ENCODE measurements around the gene CD209. TPM values are rescaled to one million over a fixed set of nuclear protein-coding genes. Genes with fewer than 3 reads are reported as not detected.

The CD209 gene
- total and polyA plus RNA-seq, 2 experiments from 2014 or later: 0.35 TPM; not detected in 1

DNA sequence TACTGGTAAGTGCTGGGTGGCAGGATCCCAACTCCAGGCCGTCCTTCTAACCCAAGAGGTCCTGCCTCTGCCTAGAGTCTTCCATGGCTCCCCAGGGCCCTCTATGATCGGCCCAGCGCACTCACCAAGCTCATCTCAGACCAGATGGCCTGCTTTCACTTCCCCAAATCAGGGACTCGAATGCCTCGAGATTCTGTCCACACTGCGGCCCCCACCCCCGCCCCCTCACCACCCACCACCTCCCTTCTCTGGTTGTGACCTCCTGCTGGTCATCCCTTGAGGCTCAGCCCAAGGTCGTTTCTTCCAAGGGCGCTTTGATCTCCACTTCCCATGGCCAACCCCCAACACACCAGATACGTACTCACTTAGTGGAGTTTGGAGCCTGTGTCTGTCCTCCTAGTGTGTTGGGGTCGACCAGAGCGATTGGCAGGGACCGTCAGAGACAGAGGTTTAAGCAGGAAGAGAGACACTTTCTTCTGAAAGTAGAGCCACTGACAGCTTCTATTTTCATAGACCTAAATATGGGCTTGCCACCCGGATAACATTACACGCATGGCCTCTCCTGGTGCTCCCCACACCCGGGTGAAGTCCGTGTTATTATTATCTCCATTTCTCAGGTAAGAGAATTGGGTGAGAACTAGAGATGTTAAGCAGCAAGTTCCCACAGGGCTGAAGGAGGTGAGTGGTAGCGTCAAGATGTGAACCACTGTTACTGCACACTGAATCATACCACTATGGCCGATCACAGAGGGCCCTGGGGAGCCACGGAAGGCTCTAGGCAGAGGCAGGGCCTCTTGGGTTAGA is 45.5 kb downstream of the CD209 start, which contains the start of gene FCER2:
TSS of gene FCER2 (minus strand) at position 478 of the 804 bp plus-strand sequence. CDS start 2,371 bp downstream, outside the sequence.
- peaks cover 12% of the 10 kb centered on the region for H3K27me3 Mint-ChIP-seq (ENCODE audit: insufficient read depth, low read depth, poor library complexity)
- peaks cover 23% of the 10 kb centered on the region for H3K4me1 Mint-ChIP-seq
- H3K9me3 Mint-ChIP-seq: no peaks in the 10 kb centered on the region; the same call in 2 of the 3 replicates
- H3K36me3 Mint-ChIP-seq (ENCODE audit: low read depth): no peaks in the 10 kb centered on the region; the same call in 2 of the 3 replicates
- Histone ChIP-seq H3K9me2 (ENCODE audit: insufficient read depth) (no peaks in the 10 kb centered on the region), H3K4me3 (no peak within 1 kb of the TSS), H3K27me3 (ENCODE audit: insufficient read depth) (no peaks in the 10 kb centered on the region), H3K27ac (ENCODE audit: low read depth) (no peak within 1 kb of the TSS), H3K79me2 (replicated peaks; ENCODE audit: insufficient read depth) (no peaks in the 10 kb centered on the region), H3K36me3 (ENCODE audit: insufficient read depth) (no peaks in the 10 kb centered on the region), H4K20me1 (replicated peaks; ENCODE audit: insufficient read depth) (no peaks in the 10 kb centered on the region), H2AFZ (no peak within 1 kb of the TSS), H3F3A (replicated peaks; ENCODE audit: low read depth) (no peaks in the 10 kb centered on the region), H3K4me1 (ENCODE audit: insufficient read depth) (0 out of 2 replicates have a peak, but pooled peaks cover 4% of the 10 kb centered on the region), H3K4me2 (no peak within 1 kb of the TSS)
- no peak within 1 kb of the TSS for H3K4me3 Mint-ChIP-seq
- H3K27ac Mint-ChIP-seq: no peak within 1 kb of the TSS
- ATAC-seq (no peak), DNase-seq (ENCODE audit: low spot score) (no peak)
- TF ChIP-seq EZH2phosphoT487 (IDR thresholded peaks at IDR 0.05; ENCODE audit: unreplicated experiment) (no peak), JUNB (IDR thresholded peaks at IDR 0.05; ENCODE audit: unreplicated experiment) (no peak)

DNA sequence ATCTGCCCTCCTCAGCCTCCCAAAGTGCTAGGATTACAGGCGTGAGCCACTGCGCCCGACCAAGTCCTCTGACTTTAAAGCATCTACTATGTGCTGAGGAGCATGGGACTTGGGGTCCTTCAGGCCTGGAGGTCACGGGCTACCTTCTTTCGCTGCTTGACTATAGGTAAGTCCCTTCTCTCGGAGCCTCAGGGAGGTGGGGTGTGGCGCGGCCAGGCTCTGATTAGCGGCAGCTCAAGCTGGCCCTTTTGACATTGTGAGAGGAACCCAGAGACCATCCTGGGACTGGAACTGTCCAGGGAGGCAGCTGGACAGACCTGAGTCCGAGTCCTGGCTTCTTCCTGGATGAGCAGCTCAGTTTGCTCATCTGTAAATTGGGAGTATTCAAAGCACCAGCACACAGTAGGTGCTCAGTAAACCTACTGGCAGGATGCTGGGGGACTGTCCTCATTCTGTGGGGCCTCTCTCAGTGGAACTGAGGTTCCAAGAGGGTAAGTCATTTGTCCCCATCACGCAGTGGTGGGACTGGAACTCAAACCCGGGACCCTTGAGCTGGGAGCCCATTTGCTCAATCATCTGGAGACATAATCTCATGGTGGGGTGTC is 46.2 kb downstream of the CD209 start:
- H3K4me1 ChIP-seq (ENCODE audit: insufficient read depth): 0 out of 2 replicates have a peak, but pooled peaks cover 4% of the 10 kb centered on the region
- H3K9me2 ChIP-seq (ENCODE audit: insufficient read depth): no peaks in the 10 kb centered on the region
- no peak overlapping the region for H3K4me3 ChIP-seq
- H3K4me2 ChIP-seq: no peak overlapping the region
- H3K79me2 ChIP-seq (replicated peaks; ENCODE audit: insufficient read depth): no peaks in the 10 kb centered on the region
- H3K27ac ChIP-seq (ENCODE audit: low read depth): no peak overlapping the region
- ATAC-seq (no peak), DNase-seq (ENCODE audit: low spot score) (no peak)
- no peak overlapping the region for H2AFZ ChIP-seq
- H3K36me3 ChIP-seq (ENCODE audit: insufficient read depth): no peaks in the 10 kb centered on the region
- Mint-ChIP-seq H3K27ac (no peak overlapping the region), H3K36me3 (ENCODE audit: low read depth) (no peaks in the 10 kb centered on the region; the same call in 2 of the 3 replicates), H3K4me3 (no peak overlapping the region), H3K4me1 (peaks cover 26% of the 10 kb centered on the region), H3K9me3 (no peaks in the 10 kb centered on the region; the same call in 2 of the 3 replicates), H3K27me3 (ENCODE audit: insufficient read depth, low read depth, poor library complexity) (peaks cover 9% of the 10 kb centered on the region)
- no peaks in the 10 kb centered on the region for H3F3A ChIP-seq (replicated peaks; ENCODE audit: low read depth)
- H3K27me3 ChIP-seq (ENCODE audit: insufficient read depth): no peaks in the 10 kb centered on the region
- H4K20me1 ChIP-seq (replicated peaks; ENCODE audit: insufficient read depth): no peaks in the 10 kb centered on the region
- TF ChIP-seq, protein P1, sequence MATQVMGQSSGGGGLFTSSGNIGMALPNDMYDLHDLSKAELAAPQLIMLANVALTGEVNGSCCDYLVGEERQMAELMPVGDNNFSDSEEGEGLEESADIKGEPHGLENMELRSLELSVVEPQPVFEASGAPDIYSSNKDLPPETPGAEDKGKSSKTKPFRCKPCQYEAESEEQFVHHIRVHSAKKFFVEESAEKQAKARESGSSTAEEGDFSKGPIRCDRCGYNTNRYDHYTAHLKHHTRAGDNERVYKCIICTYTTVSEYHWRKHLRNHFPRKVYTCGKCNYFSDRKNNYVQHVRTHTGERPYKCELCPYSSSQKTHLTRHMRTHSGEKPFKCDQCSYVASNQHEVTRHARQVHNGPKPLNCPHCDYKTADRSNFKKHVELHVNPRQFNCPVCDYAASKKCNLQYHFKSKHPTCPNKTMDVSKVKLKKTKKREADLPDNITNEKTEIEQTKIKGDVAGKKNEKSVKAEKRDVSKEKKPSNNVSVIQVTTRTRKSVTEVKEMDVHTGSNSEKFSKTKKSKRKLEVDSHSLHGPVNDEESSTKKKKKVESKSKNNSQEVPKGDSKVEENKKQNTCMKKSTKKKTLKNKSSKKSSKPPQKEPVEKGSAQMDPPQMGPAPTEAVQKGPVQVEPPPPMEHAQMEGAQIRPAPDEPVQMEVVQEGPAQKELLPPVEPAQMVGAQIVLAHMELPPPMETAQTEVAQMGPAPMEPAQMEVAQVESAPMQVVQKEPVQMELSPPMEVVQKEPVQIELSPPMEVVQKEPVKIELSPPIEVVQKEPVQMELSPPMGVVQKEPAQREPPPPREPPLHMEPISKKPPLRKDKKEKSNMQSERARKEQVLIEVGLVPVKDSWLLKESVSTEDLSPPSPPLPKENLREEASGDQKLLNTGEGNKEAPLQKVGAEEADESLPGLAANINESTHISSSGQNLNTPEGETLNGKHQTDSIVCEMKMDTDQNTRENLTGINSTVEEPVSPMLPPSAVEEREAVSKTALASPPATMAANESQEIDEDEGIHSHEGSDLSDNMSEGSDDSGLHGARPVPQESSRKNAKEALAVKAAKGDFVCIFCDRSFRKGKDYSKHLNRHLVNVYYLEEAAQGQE (IDR thresholded peaks at IDR 0.05; ENCODE audit: unreplicated experiment): no peak
- TF ChIP-seq NANOG (IDR thresholded peaks at IDR 0.05; ENCODE audit: borderline replicate concordance) (no peak), JUNB (IDR thresholded peaks at IDR 0.05; ENCODE audit: unreplicated experiment) (no peak), ZNF331 (CRISPR knock-in tag; IDR thresholded peaks at IDR 0.05; ENCODE audit: low read depth) (no peak), ZNF114 (CRISPR knock-in tag; IDR thresholded peaks at IDR 0.05) (no peak)
- TF ChIP-seq, protein P2, sequence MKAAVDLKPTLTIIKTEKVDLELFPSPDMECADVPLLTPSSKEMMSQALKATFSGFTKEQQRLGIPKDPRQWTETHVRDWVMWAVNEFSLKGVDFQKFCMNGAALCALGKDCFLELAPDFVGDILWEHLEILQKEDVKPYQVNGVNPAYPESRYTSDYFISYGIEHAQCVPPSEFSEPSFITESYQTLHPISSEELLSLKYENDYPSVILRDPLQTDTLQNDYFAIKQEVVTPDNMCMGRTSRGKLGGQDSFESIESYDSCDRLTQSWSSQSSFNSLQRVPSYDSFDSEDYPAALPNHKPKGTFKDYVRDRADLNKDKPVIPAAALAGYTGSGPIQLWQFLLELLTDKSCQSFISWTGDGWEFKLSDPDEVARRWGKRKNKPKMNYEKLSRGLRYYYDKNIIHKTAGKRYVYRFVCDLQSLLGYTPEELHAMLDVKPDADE (IDR thresholded peaks at IDR 0.05): no peak
- TF ChIP-seq, protein P3, sequence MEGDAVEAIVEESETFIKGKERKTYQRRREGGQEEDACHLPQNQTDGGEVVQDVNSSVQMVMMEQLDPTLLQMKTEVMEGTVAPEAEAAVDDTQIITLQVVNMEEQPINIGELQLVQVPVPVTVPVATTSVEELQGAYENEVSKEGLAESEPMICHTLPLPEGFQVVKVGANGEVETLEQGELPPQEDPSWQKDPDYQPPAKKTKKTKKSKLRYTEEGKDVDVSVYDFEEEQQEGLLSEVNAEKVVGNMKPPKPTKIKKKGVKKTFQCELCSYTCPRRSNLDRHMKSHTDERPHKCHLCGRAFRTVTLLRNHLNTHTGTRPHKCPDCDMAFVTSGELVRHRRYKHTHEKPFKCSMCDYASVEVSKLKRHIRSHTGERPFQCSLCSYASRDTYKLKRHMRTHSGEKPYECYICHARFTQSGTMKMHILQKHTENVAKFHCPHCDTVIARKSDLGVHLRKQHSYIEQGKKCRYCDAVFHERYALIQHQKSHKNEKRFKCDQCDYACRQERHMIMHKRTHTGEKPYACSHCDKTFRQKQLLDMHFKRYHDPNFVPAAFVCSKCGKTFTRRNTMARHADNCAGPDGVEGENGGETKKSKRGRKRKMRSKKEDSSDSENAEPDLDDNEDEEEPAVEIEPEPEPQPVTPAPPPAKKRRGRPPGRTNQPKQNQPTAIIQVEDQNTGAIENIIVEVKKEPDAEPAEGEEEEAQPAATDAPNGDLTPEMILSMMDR (conservative IDR thresholded peaks at IDR 0.05; ENCODE audit: low read depth in 2 of 2): no peak

All from GM23338 (cell line).